Measurements from ENCODE around the gene CDK5R2.

DNA sequence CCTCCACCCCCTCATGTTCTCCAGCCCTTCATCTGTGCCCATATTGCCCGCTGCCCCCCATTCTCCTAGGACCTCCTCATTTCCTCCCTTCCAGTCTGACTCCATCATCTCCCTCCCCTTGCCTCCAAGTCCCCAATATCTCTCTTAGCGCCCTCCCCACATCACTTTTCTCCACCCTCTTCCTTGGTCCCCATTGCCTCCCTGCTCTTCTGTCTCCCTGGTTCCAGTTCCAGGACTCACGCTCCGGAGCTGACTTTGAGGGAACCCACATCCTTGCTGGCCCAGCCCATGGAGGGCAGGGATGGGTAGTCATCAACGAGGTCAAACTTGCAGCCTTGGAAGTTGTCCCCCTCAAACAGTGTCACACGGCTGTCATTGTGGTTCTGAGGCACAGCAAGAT is 31.1 kb downstream of the CDK5R2 start:
- TF ChIP-seq POLR2AphosphoS5 (IDR thresholded peaks at IDR 0.05; ENCODE audit: low read depth, low read length), result no peak
- no peak for TF ChIP-seq POLR2A (IDR thresholded peaks at IDR 0.05; ENCODE audit: low read depth, low read length)

Measured in GM12891 (cell line).